Tibial artery (tissue), 4 donors: ENCODE measurements around the gene MBNL2.

Source experiments
- DNase-seq, 2 donors: peaks; one replicate each; pipeline ENCODE4 v3.0.0-alpha.2; 2019
- H3K27ac ChIP-seq, 2 donors: fragments of 200-600 bp; sonication (generic) in 1 of 2; 1 replicate in 1 of 2; 2 replicates in 1 of 2; pipeline ENCODE4 v1.5.1; 2018 to 2019; ENCODE audit warnings: mild to moderate bottlenecking in 1 of 2
- H3K27me3 ChIP-seq, 2 donors: fragments of 200-600 bp; sonication (generic) in 1 of 2; one replicate each; pipeline versions ENCODE4 v1.5.1 to v1.6.0; 2016 to 2019
- H3K36me3 ChIP-seq, 3 donors: fragments of 200-600 bp; sonication (generic) in 2 of 3; one replicate each; pipeline ENCODE4 v1.5.1; 2016 to 2019; ENCODE audit warnings: mild to moderate bottlenecking in 2 of 3
- H3K4me1 ChIP-seq, 4 donors: fragments of 200-600 bp; sonication (generic) in 2 of 4; 1 replicate in 3 of 4; 2 replicates in 1 of 4; pipeline ENCODE4 v1.5.1; 2016 to 2019
- H3K4me3 ChIP-seq, 2 donors: fragments of 200-600 bp; sonication (generic) in 1 of 2; 1 replicate in 1 of 2; 2 replicates in 1 of 2; pipeline ENCODE4 v1.5.1; 2018 to 2019; ENCODE audit warnings: mild to moderate bottlenecking in 2 of 2
- H3K9me3 ChIP-seq, 3 donors: fragments of 200-600 bp; sonication (generic) in 1 of 3; one replicate each; pipeline ENCODE4 v1.5.1; 2016 to 2019
- CTCF ChIP-seq, 2 experiments: fragments of 200-600 bp in 1 of 2; fragments of 450-650 bp in 1 of 2; IDR thresholded peaks; one replicate each; pipeline ENCODE4 v1.5.1; 2017 to 2019; ENCODE audit warnings: antibody characterized with exemption in 2 of 2, mild to moderate bottlenecking in 1 of 2, moderate library complexity in 1 of 2
- intact Hi-C: fragments of 100-400 bp; cut with DNase I; formaldehyde crosslinking; loops from one replicate; pipeline ENCODE4 v1.15.0; 2023; ENCODE audit warnings: low total_unique reads

The MBNL2 gene

GRCh38 chr13:97286317-97287046 lies 64.3 kb downstream of the MBNL2 start:
- Histone ChIP-seq H3K36me3 (no peaks in the 10 kb centered on the region), H3K4me3 (no peak overlapping the region), H3K4me1 (peaks cover 0 to 54% (median 22%) of the 10 kb centered on the region in 4 donors), H3K27ac (no peak overlapping the region), H3K9me3 (no peaks in the 10 kb centered on the region), H3K27me3 (no peaks in the 10 kb centered on the region)
- no peak for TF ChIP-seq CTCF (IDR thresholded peaks at IDR 0.05)
- intact Hi-C loops, result loop anchor here (10.0 kb wide), 1 partner anchor 48 kb away; no protein-coding TSS in a partner anchor
- no peak for DNase-seq

- Histone ChIP-seq H3K27ac (no peak overlapping the region), H3K9me3 (no peaks in the 10 kb centered on the region), H3K4me1 (peaks cover 0 to 48% (median 22%) of the 10 kb centered on the region in 4 donors), H3K27me3 (no peaks in the 10 kb centered on the region), H3K36me3 (no peaks in the 10 kb centered on the region), H3K4me3 (no peak overlapping the region)
- no peak for TF ChIP-seq CTCF (IDR thresholded peaks at IDR 0.05)
- intact Hi-C loops, result loop anchor here (10.0 kb wide), 1 partner anchor 48 kb away; no protein-coding TSS in a partner anchor
- DNase-seq, result no peak
Observed at GRCh38 chr13:97287047-97287383, 64.9 kb downstream of the MBNL2 start.

GRCh38 chr13:97288486-97288900 lies 66.4 kb downstream of the MBNL2 start:
- Histone ChIP-seq H3K4me1 (peaks cover 0 to 41% (median 16%) of the 10 kb centered on the region in 4 donors), H3K36me3 (no peaks in the 10 kb centered on the region), H3K4me3 (no peak overlapping the region), H3K9me3 (no peaks in the 10 kb centered on the region), H3K27ac (no peak overlapping the region), H3K27me3 (no peaks in the 10 kb centered on the region)
- no peak for TF ChIP-seq CTCF (IDR thresholded peaks at IDR 0.05)
- DNase-seq, result no peak
- intact Hi-C loops, result loop anchor here (10.0 kb wide), 1 partner anchor 46 kb away; no protein-coding TSS in a partner anchor

GRCh38 chr13:97289514-97290298 lies 67.6 kb downstream of the MBNL2 start:
- Histone ChIP-seq H3K27me3 (no peaks in the 10 kb centered on the region), H3K4me3 (no peak overlapping the region), H3K9me3 (no peaks in the 10 kb centered on the region), H3K4me1 (peaks cover 0 to 39% (median 16%) of the 10 kb centered on the region in 4 donors), H3K36me3 (no peaks in the 10 kb centered on the region), H3K27ac (no peak overlapping the region)
- TF ChIP-seq CTCF (IDR thresholded peaks at IDR 0.05), result no peak
- DNase-seq, result no peak
- intact Hi-C loops, result loop anchor here (10.0 kb wide), 1 partner anchor 45 kb away; no protein-coding TSS in a partner anchor

- intact Hi-C loops, result no loop called here
- no peak for DNase-seq
- no peaks in the 10 kb centered on the region for H3K36me3 ChIP-seq
- H3K9me3 ChIP-seq, result no peaks in the 10 kb centered on the region
- no peaks in the 10 kb centered on the region for H3K27me3 ChIP-seq
- no peak overlapping the region for H3K27ac ChIP-seq
- no peak overlapping the region for H3K4me3 ChIP-seq
- H3K4me1 ChIP-seq, result peaks cover 0 to 62% (median 25%) of the 10 kb centered on the region in 4 donors
- TF ChIP-seq CTCF (IDR thresholded peaks at IDR 0.05), result no peak
Observed at GRCh38 chr13:97295283-97296182, 73.4 kb downstream of the MBNL2 start.
